IPS DF 4.7 (cell line): ENCODE results near the gene FLNB.
"Not testable (repeated sequence)": the region's sequence is repeated elsewhere in the genome, so short reads cannot be mapped to it uniquely, and the experiment has no call there.

Source experiments
- DNase-seq: peaks from one replicate; pipeline ENCODE4 v3.0.0-alpha.2; 2013; ENCODE audit warnings: low spot score; ENCODE audit errors: extremely low read depth

FLNB gene

GRCh38 chr3:58051196-58051595, 43.0 kb downstream of the FLNB start:
- DNase-seq: no peak

GRCh38 chr3:58051658-58052261, 43.5 kb downstream of the FLNB start:
- DNase-seq: not testable (repeated sequence)

- no peak for DNase-seq
Measured at GRCh38 chr3:58052373-58053273, 44.4 kb downstream of the FLNB start.

- DNase-seq: no peak
Measured at GRCh38 chr3:58054652-58055051, 46.4 kb downstream of the FLNB start.

GRCh38 chr3:58055314-58055713, 47.1 kb downstream of the FLNB start:
- DNase-seq: no peak

- DNase-seq: not testable (repeated sequence)
Measured at GRCh38 chr3:58055891-58056290, 47.7 kb downstream of the FLNB start.

- no peak for DNase-seq
Measured at GRCh38 chr3:58058361-58059263, 50.4 kb downstream of the FLNB start.

- DNase-seq: no peak
Measured at GRCh38 chr3:58059349-58060321, 51.4 kb downstream of the FLNB start.

- DNase-seq: no peak
Measured at GRCh38 chr3:58062472-58062871, 54.2 kb downstream of the FLNB start.

- no peak for DNase-seq
Measured at GRCh38 chr3:58063022-58063815, 55.0 kb downstream of the FLNB start.

GRCh38 chr3:58064923-58065638, 56.9 kb downstream of the FLNB start:
- no peak for DNase-seq

- no peak for DNase-seq
Measured at GRCh38 chr3:58065700-58066167, 57.5 kb downstream of the FLNB start.

GRCh38 chr3:58066842-58067241, 58.6 kb downstream of the FLNB start:
- DNase-seq: no peak

- DNase-seq: no peak
Measured at GRCh38 chr3:58068122-58068809, 60.0 kb downstream of the FLNB start.

GRCh38 chr3:58071480-58071971, 63.3 kb downstream of the FLNB start:
- DNase-seq: no peak

GRCh38 chr3:58072052-58072762, 64.0 kb downstream of the FLNB start:
- DNase-seq: no peak

- DNase-seq: no peak
Measured at GRCh38 chr3:58072763-58073130, 64.5 kb downstream of the FLNB start.
